CD4-positive, alpha-beta memory T cell (primary cell): Measurements from ENCODE around the gene KCNH5. TPM values are rescaled to one million over a fixed set of nuclear protein-coding genes. Genes with fewer than 3 reads are reported as not detected.
A peak's percentile ranks its signal among the peaks of the same experiment; 100 is the strongest.

ENCODE experiments used
- CTCF ChIA-PET: fragments of 350-600 bp; sonication (Branson Sonifier 250); formaldehyde crosslinking; loops from one replicate; lab custom pipeline; 2021; ENCODE audit warnings: inconsistent platforms; ENCODE audit not compliant: partially characterized antibody; lab: Charles Lee
- POLR2A ChIA-PET: fragments of 350-600 bp; sonication (Branson Sonifier 250); formaldehyde crosslinking; loops from one replicate; lab custom pipeline; 2021; ENCODE audit not compliant: partially characterized antibody; lab: Charles Lee
- DNase-seq, 5 donors: peaks; one replicate each; pipeline versions ENCODE4 v3.0.0 to v3.0.0-alpha.2; 2020 to 2022; ENCODE audit warnings: mixed read lengths in 1 of 5
- H3K27ac ChIP-seq: one replicate; pipeline ENCODE4 v1.7.0; 2013; ENCODE audit warnings: low read depth, low read length
- H3K27me3 ChIP-seq: 2 replicates; pipeline ENCODE4 v1.7.0; 2013; ENCODE audit warnings: mild to moderate bottlenecking, low read length, moderate library complexity; ENCODE audit not compliant: insufficient read depth
- H3K36me3 ChIP-seq: 2 replicates; pipeline ENCODE4 v1.7.0; 2013; ENCODE audit warnings: mild to moderate bottlenecking, low read length, moderate library complexity; ENCODE audit not compliant: insufficient read depth
- H3K4me1 ChIP-seq: 2 replicates; pipeline ENCODE4 v1.7.0; 2013; ENCODE audit warnings: mild to moderate bottlenecking, low read length, moderate library complexity; ENCODE audit not compliant: insufficient read depth
- H3K4me3 ChIP-seq, 2 donors: one replicate each; pipeline ENCODE4 v1.7.0; 2013; ENCODE audit warnings: low read length in 2 of 2, mild to moderate bottlenecking in 1 of 2
- H3K9me3 ChIP-seq, 2 donors: one replicate each; pipeline ENCODE4 v1.7.0; 2013; ENCODE audit warnings: low read length in 2 of 2, control low read depth in 1 of 2; ENCODE audit not compliant: control insufficient read depth in 1 of 2
- H3K27ac Mint-ChIP-seq, 7 donors: one replicate each; pipeline ENCODE4 v1.8.0; 2020 to 2021; ENCODE audit warnings: mixed read lengths in 7 of 7, mild to moderate bottlenecking in 6 of 7, inconsistent platforms in 3 of 7, moderate library complexity in 3 of 7
- H3K27me3 Mint-ChIP-seq, 2 donors: one replicate each; pipeline ENCODE4 v1.8.0; 2020 to 2021; ENCODE audit warnings: mixed read lengths in 2 of 2
- H3K36me3 Mint-ChIP-seq, 2 donors: one replicate each; pipeline ENCODE4 v1.8.0; 2020 to 2021; ENCODE audit warnings: mixed read lengths in 2 of 2, inconsistent platforms in 1 of 2, mild to moderate bottlenecking in 1 of 2
- H3K4me1 Mint-ChIP-seq, 4 donors: one replicate each; pipeline ENCODE4 v1.8.0; 2020 to 2021; ENCODE audit warnings: mixed read lengths in 4 of 4, mild to moderate bottlenecking in 1 of 4
- H3K4me3 Mint-ChIP-seq, 8 donors: one replicate each; pipeline ENCODE4 v1.8.0; 2020 to 2021; ENCODE audit warnings: mixed read lengths in 8 of 8, mild to moderate bottlenecking in 7 of 8, moderate library complexity in 6 of 8, inconsistent platforms in 3 of 8
- H3K9me3 Mint-ChIP-seq, 8 donors: one replicate each; pipeline ENCODE4 v1.8.0; 2020 to 2021; ENCODE audit warnings: mixed read lengths in 8 of 8, mild to moderate bottlenecking in 5 of 8, inconsistent platforms in 3 of 8, moderate library complexity in 1 of 8
- intact Hi-C: fragments of 100-400 bp; cut with micrococcal nuclease; formaldehyde crosslinking; loops from one replicate; pipeline ENCODE4 v1.15.1; 2023
- polyA plus RNA-seq, 2 donors: library from polyadenylated mRNA; unstranded; fragments of 300-500 nt; fragmentation: Illumina TruSeq; gene quantifications; one replicate each; pipeline ENCODE4 v1.2.3, GENCODE V29; 2021
- total RNA-seq, 2 experiments: library from RNA; stranded (reverse); gene quantifications; one replicate each; pipeline ENCODE4 v1.2.3, GENCODE V29; 2021

The KCNH5 gene
- total and polyA plus RNA-seq, 4 experiments from 2014 or later = not detected

DNA sequence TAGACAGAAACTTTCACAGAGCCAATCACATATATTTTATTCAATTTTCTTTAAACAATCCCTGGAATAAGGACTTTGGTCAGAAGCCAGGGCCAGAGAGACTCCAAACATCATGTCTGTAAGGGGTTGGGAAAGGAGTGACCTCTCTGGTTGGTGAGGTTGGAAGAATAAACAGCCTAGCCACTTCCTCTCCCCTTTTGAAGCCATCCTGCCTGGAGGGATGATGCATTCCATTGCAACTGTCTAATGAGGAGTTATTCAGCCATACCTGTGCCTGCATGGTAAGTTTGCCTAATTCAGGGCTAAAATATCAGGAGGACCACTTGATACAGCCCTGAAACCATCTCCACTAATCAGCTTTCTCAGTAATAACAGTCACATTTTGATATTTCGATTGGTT lies 299.8 kb downstream of the KCNH5 start:
- Histone ChIP-seq H3K4me1 (no peaks in the 10 kb centered on the region), H3K4me3 (no peak overlapping the region), H3K9me3 (no peaks in the 10 kb centered on the region), H3K36me3 (no peaks in the 10 kb centered on the region), H3K27me3 (no peaks in the 10 kb centered on the region), H3K27ac (no peak overlapping the region)
- peaks cover 0 to 7% (median 4%) of the 10 kb centered on the region in 8 donors for H3K9me3 Mint-ChIP-seq
- H3K27me3 Mint-ChIP-seq = no peaks in the 10 kb centered on the region
- H3K27ac Mint-ChIP-seq = no peak overlapping the region
- DNase-seq = no peak
- ChIA-PET CTCF (no interaction called here), POLR2A (no interaction called here)
- intact Hi-C loops = no loop called here
- no peaks in the 10 kb centered on the region for H3K36me3 Mint-ChIP-seq
- no peak overlapping the region for H3K4me3 Mint-ChIP-seq
- no peaks in the 10 kb centered on the region for H3K4me1 Mint-ChIP-seq

DNA sequence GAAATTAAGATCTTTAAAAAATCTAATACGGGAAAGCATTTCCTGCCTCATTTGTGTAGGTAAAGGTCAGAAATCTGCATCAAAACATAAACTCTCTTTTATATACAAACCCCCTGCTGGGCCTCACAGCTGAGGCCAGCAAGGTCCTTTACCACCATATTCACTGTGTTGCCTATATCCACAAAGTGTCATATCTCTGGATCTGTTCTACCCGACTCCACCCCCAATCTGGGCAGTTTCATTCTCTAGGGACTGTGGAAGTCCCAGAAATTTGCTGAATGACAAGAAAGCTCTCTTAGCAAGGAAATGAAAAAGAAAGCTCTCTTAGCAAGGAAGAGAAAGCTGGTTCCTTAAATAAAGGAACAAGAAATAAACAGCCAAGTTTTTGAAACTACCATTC lies 301.7 kb downstream of the KCNH5 start:
- no peak overlapping the region for H3K27ac Mint-ChIP-seq
- H3K36me3 Mint-ChIP-seq = no peaks in the 10 kb centered on the region
- Histone ChIP-seq H3K4me3 (no peak overlapping the region), H3K27ac (no peak overlapping the region), H3K27me3 (no peaks in the 10 kb centered on the region), H3K9me3 (no peaks in the 10 kb centered on the region), H3K4me1 (no peaks in the 10 kb centered on the region), H3K36me3 (no peaks in the 10 kb centered on the region)
- peaks cover 0 to 7% (median 2%) of the 10 kb centered on the region in 8 donors for H3K9me3 Mint-ChIP-seq
- no peak overlapping the region for H3K4me3 Mint-ChIP-seq
- POLR2A ChIA-PET = no interaction called here
- intact Hi-C loops = no loop called here
- no peak for DNase-seq
- H3K4me1 Mint-ChIP-seq = no peaks in the 10 kb centered on the region
- H3K27me3 Mint-ChIP-seq = no peaks in the 10 kb centered on the region
- CTCF ChIA-PET = no interaction called here

DNA sequence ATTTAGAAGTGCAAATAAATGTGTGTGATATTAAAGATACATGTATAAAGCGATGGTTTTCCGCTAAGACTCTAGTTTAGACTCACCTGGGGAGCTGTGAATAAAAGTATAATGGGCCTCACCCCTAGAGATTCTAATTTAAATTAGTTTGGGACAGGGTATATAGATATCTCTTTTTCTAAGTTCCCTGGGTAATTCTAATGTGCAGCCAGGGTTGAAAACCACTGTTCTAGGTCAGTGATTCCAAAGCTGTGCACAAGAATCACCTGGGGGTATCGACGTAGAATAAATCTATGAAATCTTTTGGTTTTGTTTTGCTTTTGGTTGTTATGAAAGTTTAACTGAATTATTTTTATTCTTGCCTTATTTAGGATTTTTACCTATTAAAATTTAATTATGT lies 302.1 kb downstream of the KCNH5 start:
- intact Hi-C loops = no loop called here
- Mint-ChIP-seq H3K9me3 (peaks cover 0 to 7% (median 1%) of the 10 kb centered on the region in 8 donors), H3K27ac (no peak overlapping the region), H3K4me3 (no peak overlapping the region), H3K4me1 (no peaks in the 10 kb centered on the region), H3K36me3 (no peaks in the 10 kb centered on the region), H3K27me3 (no peaks in the 10 kb centered on the region)
- CTCF ChIA-PET = no interaction called here
- no peak overlapping the region for H3K27ac ChIP-seq
- no peaks in the 10 kb centered on the region for H3K4me1 ChIP-seq
- DNase-seq = no peak
- H3K4me3 ChIP-seq = no peak overlapping the region
- POLR2A ChIA-PET = no interaction called here
- no peaks in the 10 kb centered on the region for H3K9me3 ChIP-seq
- H3K36me3 ChIP-seq = no peaks in the 10 kb centered on the region
- H3K27me3 ChIP-seq = no peaks in the 10 kb centered on the region

DNA sequence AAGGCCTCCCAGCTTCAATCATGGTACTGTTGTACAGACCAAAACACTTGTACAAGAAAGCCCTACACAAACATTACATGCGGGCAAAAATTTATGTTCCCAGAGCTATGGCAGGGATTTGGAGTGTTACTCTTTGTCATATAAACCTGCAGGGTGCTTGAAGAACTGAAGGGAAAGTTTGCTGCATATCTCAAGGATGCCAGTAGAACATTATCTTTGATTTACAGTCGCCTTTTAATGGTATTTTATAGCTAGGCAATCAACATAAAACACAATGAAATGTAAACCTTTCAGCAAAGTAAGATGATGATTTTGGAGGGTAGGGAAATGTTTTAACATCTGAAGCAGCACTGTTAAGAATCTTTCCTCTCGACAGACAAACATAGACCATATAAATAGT lies 305.6 kb downstream of the KCNH5 start:
- Mint-ChIP-seq H3K27ac (no peak overlapping the region), H3K4me3 (no peak overlapping the region), H3K4me1 (no peaks in the 10 kb centered on the region), H3K36me3 (no peaks in the 10 kb centered on the region), H3K27me3 (no peaks in the 10 kb centered on the region), H3K9me3 (peaks cover 0 to 13% (median 4%) of the 10 kb centered on the region in 8 donors)
- H3K9me3 ChIP-seq = no peaks in the 10 kb centered on the region
- H3K4me1 ChIP-seq = no peaks in the 10 kb centered on the region
- CTCF ChIA-PET = no interaction called here
- no peaks in the 10 kb centered on the region for H3K27me3 ChIP-seq
- no peak overlapping the region for H3K27ac ChIP-seq
- no peaks in the 10 kb centered on the region for H3K36me3 ChIP-seq
- POLR2A ChIA-PET = no interaction called here
- no peak overlapping the region for H3K4me3 ChIP-seq
- intact Hi-C loops = no loop called here
- no peak for DNase-seq

DNA sequence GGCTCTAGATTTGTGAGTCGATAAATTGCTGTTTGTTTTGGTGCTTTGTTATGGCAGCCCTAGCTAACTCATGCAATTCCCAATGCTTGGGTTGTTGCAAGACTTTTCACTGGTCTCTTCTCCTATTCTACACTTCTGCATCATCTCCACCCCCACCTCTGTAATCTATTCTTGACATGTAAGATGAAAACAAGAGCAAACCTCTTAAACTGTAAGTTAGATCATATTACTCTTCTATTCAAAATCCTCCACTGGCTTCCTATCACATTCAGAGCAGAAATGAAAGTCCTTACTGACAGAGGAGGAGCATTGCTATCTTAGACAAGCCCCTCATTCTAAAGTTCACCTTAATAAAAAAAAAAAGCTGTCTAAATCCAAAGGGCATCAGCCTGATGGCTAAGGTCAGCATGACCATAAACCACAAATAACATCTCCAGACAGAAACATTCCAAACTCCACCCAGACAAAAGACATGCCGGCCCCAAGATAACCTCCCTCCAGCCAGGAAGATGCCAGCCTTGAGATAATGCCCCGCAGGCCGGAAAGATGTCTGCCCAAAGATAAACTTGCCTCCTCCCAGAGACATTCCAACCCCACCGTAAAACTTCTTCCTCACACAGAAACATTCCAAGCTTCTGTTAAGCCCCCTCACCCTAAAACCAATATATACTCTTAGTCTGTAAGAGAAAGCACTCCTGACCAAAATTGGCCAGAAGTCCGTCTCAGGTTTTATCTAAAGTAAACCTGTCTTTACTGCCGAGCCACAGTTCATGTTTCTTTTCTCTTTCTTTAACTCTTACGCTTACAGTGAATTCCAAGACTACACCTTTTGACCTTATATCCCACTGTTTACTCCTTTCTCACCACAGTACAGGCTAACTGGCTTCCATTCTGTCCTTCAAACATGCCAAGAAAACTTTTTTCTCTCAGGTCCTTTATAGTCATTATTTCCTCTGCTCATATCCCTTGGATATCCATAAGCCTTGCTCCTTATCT lies 308.9 kb downstream of the KCNH5 start:
- DNase-seq = no peak
- no peaks in the 10 kb centered on the region for H3K36me3 Mint-ChIP-seq
- H3K9me3 ChIP-seq = no peaks in the 10 kb centered on the region
- no peak overlapping the region for H3K27ac ChIP-seq
- intact Hi-C loops = no loop called here
- CTCF ChIA-PET = no interaction called here
- H3K4me3 Mint-ChIP-seq = peak overlapping the region in 1 of 8 donors; percentile 21
- H3K9me3 Mint-ChIP-seq = peaks cover 0 to 13% (median 4%) of the 10 kb centered on the region in 8 donors
- no peaks in the 10 kb centered on the region for H3K4me1 Mint-ChIP-seq
- no peak overlapping the region for H3K27ac Mint-ChIP-seq
- H3K4me3 ChIP-seq = no peak overlapping the region
- no peaks in the 10 kb centered on the region for H3K27me3 ChIP-seq
- POLR2A ChIA-PET = no interaction called here
- no peaks in the 10 kb centered on the region for H3K36me3 ChIP-seq
- H3K4me1 ChIP-seq = no peaks in the 10 kb centered on the region
- H3K27me3 Mint-ChIP-seq = no peaks in the 10 kb centered on the region

DNA sequence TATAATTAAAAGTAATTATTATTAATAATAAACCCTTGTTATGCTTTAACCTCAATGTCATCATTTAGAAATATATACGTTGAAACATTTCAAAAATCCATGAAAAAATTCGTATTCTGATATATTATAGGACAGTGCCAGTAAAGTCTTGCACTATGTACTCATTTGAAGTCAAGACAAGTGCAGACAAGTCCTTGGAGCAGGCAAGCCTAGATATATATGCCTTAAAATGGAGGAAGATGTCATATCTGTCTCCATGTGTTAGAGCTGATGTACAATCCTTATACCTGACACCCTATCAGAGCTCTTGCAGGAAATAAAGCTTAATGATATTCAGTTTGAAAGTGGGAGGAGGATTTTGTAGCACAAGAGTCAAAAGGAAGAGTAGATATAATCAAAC lies 310.4 kb downstream of the KCNH5 start:
- POLR2A ChIA-PET = no interaction called here

DNA sequence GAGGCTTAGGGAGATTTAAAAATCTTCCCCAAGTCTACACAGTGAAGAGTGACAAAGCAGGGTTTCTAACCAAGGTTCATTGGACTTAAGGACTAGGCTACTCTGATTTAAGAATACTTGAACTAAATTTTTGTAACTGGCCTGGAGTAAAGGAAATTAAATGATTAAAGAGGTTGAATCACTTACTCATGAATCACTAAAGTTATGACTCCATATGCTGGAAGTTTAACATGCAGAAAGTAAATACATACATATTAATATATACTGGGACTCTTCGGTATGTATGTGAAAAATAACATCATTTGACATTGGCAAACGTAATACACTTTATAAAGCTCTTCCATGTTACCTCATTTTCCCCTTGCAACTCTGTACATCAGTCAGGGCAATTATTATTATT lies 322.9 kb downstream of the KCNH5 start:
- H3K36me3 Mint-ChIP-seq = no peaks in the 10 kb centered on the region
- no peak overlapping the region for H3K4me3 Mint-ChIP-seq
- intact Hi-C loops = no loop called here
- no peaks in the 10 kb centered on the region for H3K4me1 Mint-ChIP-seq
- DNase-seq = no peak
- H3K27me3 ChIP-seq = no peaks in the 10 kb centered on the region
- H3K4me1 ChIP-seq = no peaks in the 10 kb centered on the region
- CTCF ChIA-PET = no interaction called here
- POLR2A ChIA-PET = no interaction called here
- H3K27ac Mint-ChIP-seq = no peak overlapping the region
- H3K9me3 ChIP-seq = no peaks in the 10 kb centered on the region
- no peak overlapping the region for H3K27ac ChIP-seq
- no peaks in the 10 kb centered on the region for H3K36me3 ChIP-seq
- no peaks in the 10 kb centered on the region for H3K27me3 Mint-ChIP-seq
- H3K9me3 Mint-ChIP-seq = peaks cover 0 to 10% (median 4%) of the 10 kb centered on the region in 8 donors
- no peak overlapping the region for H3K4me3 ChIP-seq

More for the DNA sequence above, 310.4 kb downstream of the KCNH5 start:
- CTCF ChIA-PET = no interaction called here
- Histone ChIP-seq H3K27ac (no peak overlapping the region), H3K4me3 (no peak overlapping the region), H3K4me1 (no peaks in the 10 kb centered on the region), H3K36me3 (no peaks in the 10 kb centered on the region), H3K27me3 (no peaks in the 10 kb centered on the region), H3K9me3 (no peaks in the 10 kb centered on the region)
- Mint-ChIP-seq H3K27me3 (no peaks in the 10 kb centered on the region), H3K36me3 (no peaks in the 10 kb centered on the region), H3K4me3 (no peak overlapping the region), H3K9me3 (peaks cover 0 to 13% (median 1%) of the 10 kb centered on the region in 8 donors), H3K27ac (no peak overlapping the region), H3K4me1 (no peaks in the 10 kb centered on the region)
- intact Hi-C loops = no loop called here
- no peak for DNase-seq
